Measurements from ENCODE around the gene RANBP17. TPM values are rescaled to one million over a fixed set of nuclear protein-coding genes. Genes with fewer than 3 reads are reported as not detected.

The RANBP17 gene
- total and polyA plus RNA-seq, 2 of the 4 experiments (the other 2 are of a cell fraction): 8.2 to 29.0 TPM

DNA sequence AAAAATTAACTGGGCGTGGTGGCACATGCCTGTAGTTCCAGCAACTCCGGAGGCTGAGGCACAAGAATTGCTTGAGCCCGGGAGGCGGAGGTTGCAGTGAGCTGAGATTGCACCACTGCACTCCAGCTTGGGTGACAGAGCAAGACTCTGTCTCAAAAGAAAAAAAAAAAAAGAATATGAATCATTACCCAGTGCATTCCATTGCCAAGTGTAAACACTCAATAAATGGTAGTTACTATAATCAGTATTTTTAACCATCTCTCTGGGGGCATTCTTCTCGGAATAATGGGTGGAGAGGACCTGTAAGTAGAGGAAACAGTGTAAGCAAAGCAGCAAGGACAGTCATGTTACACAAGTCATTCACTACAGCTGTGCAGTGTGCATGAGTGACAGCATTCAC lies 13.8 kb upstream of the RANBP17 start:
- Histone ChIP-seq H3K9me3 (ENCODE audit: control insufficient read depth, insufficient read depth, low read length) (no peaks in the 10 kb centered on the region), H3K23ac (ENCODE audit: low read depth, low read length) (no peak overlapping the region), H3K9me1 (ENCODE audit: insufficient read depth, low read length) (peaks cover 2% of the 10 kb centered on the region; the same call in 1 of the 2 replicates), H3K18ac (ENCODE audit: low read depth, low read length) (no peak overlapping the region), H3K4me1 (ENCODE audit: control insufficient read depth, insufficient read depth, low read length) (peaks cover 2% of the 10 kb centered on the region; the same call in 1 of the 2 replicates), H2BK20ac (ENCODE audit: low read depth, low read length) (no peak overlapping the region), H4K20me1 (ENCODE audit: insufficient read depth, low read length) (no peaks in the 10 kb centered on the region), H3K4me3 (ENCODE audit: insufficient read depth, low read depth, low read length) (no peak overlapping the region), H3K9ac (ENCODE audit: low read depth, low read length) (no peak overlapping the region), H2BK5ac (ENCODE audit: low read depth, low read length, poor library complexity, severe bottlenecking) (no peak overlapping the region), H2BK120ac (ENCODE audit: low read depth, low read length) (no peak overlapping the region), H3K56ac (ENCODE audit: extremely low read depth, insufficient read depth, low read length) (no peak overlapping the region), H4K8ac (ENCODE audit: low read depth in 2 of 2, low read length in 2 of 2) (no peak overlapping the region), H4K91ac (ENCODE audit: insufficient read depth, low read depth, low read length) (no peak overlapping the region), H3K14ac (replicated peaks; ENCODE audit: low read depth, low read length) (peak overlapping the region; percentile 87; the same call in 1 of the 2 replicates), H3K79me1 (ENCODE audit: low read depth in 1 of 2, low read length in 2 of 2) (no peaks in the 10 kb centered on the region), H3K27me3 (ENCODE audit: control insufficient read depth, insufficient read depth, low read length) (no peaks in the 10 kb centered on the region), H2AFZ (replicated peaks; ENCODE audit: low read length, poor library complexity) (no peak overlapping the region), H4K5ac (ENCODE audit: low read depth, low read length) (no peak overlapping the region), H3K27ac (ENCODE audit: insufficient read depth, low read length) (no peak overlapping the region), H2AK5ac (ENCODE audit: low read depth, low read length) (no peak overlapping the region; the same call in 1 of the 2 replicates), H3K36me3 (ENCODE audit: control insufficient read depth, insufficient read depth, low read length) (no peaks in the 10 kb centered on the region), H3K4ac (ENCODE audit: low read depth, low read length) (no peak overlapping the region), H2AK9ac (replicated peaks; ENCODE audit: low read depth, low read length, poor library complexity) (no peak overlapping the region), H3K4me2 (ENCODE audit: low read depth, low read length) (no peak overlapping the region), H2BK15ac (ENCODE audit: low read depth, low read length) (no peak overlapping the region)
- DNase-seq (peak; percentile 23), ATAC-seq (ENCODE audit: low read depth) (peak; percentile 76)
- dilution Hi-C loops (cut with HindIII; ENCODE audit: low sequenced_read_pairs, unreplicated experiment) (no loop called here), intact Hi-C loops (cut with micrococcal nuclease) (no loop called here), in situ Hi-C loops (cut with MboI; ENCODE audit: low sequenced_read_pairs) (no loop called here)
- no peak for TF ChIP-seq RFX5 (IDR thresholded peaks at IDR 0.05; ENCODE audit: low read depth, low read length)
- TF ChIP-seq CEBPB (IDR thresholded peaks at IDR 0.05; ENCODE audit: low read depth, low read length): peak; percentile 48; the same call in 1 of the 2 replicates
- POLR2A ChIA-PET (ENCODE audit: unreplicated experiment): no interaction called here
- BruUV-seq (replicated peaks): no TSS peak
- no CpG with 5 or more reads among the region's 5 CpGs for whole genome bisulfite sequencing, 2 experiments (ENCODE audit: extremely low coverage in 2 of 2, insufficient read length in 1 of 2)
- CTCF ChIA-PET: no interaction called here

All from IMR-90 (cell line).